Activated CD4-positive, CD25-positive, alpha-beta regulatory T cell treated with anti-CD3 and anti-CD28 coated beads, Interleukin-2, amount 50 U/mL, for 16 hours (primary cell): ENCODE measurements around the gene DAB2IP.

ENCODE experiments used
- DNase-seq: peaks from one replicate; pipeline ENCODE4 v3.0.0-alpha.2; 2020; ENCODE audit warnings: low read depth, low spot score

Gene DAB2IP

GRCh38 chr9:121701736-121702261, 50.4 kb downstream of the DAB2IP start:
- DNase-seq, result no peak

- DNase-seq, result no peak
Observed at GRCh38 chr9:121703014-121703734, 51.7 kb downstream of the DAB2IP start.

GRCh38 chr9:121704281-121704680, 52.8 kb downstream of the DAB2IP start:
- DNase-seq, result no peak

GRCh38 chr9:121706149-121706750, 54.8 kb downstream of the DAB2IP start:
- DNase-seq, result no peak

- no peak for DNase-seq
Observed at GRCh38 chr9:121707477-121708424, 56.3 kb downstream of the DAB2IP start.

GRCh38 chr9:121708768-121709488, 57.5 kb downstream of the DAB2IP start:
- DNase-seq, result no peak

- DNase-seq, result no peak
Observed at GRCh38 chr9:121709798-121710197, 58.4 kb downstream of the DAB2IP start.

GRCh38 chr9:121711281-121711680, 59.8 kb downstream of the DAB2IP start:
- no peak for DNase-seq

GRCh38 chr9:121711797-121712196, 60.4 kb downstream of the DAB2IP start:
- DNase-seq, result no peak

- no peak for DNase-seq
Observed at GRCh38 chr9:121713400-121714070, 62.1 kb downstream of the DAB2IP start.

- DNase-seq, result no peak
Observed at GRCh38 chr9:121714075-121714705, 62.8 kb downstream of the DAB2IP start.

GRCh38 chr9:121714873-121715272, 63.4 kb downstream of the DAB2IP start:
- DNase-seq, result no peak

- no peak for DNase-seq
Observed at GRCh38 chr9:121717141-121717991, 65.9 kb downstream of the DAB2IP start.

GRCh38 chr9:121718084-121718483, 66.7 kb downstream of the DAB2IP start:
- DNase-seq, result no peak

GRCh38 chr9:121718501-121718900, 67.1 kb downstream of the DAB2IP start:
- no peak for DNase-seq

GRCh38 chr9:121720311-121721057, 69.0 kb downstream of the DAB2IP start:
- DNase-seq, result no peak

GRCh38 chr9:121721058-121721350, 69.6 kb downstream of the DAB2IP start:
- no peak for DNase-seq

- DNase-seq, result no peak
Observed at GRCh38 chr9:121721770-121722169, 70.3 kb downstream of the DAB2IP start.
